ENCODE measurements around the gene TMEM38A.
"Not testable (repeated sequence)": the region's sequence is repeated elsewhere in the genome, so short reads cannot be mapped to it uniquely, and the experiment has no call there.

The TMEM38A gene

GRCh38 chr19:16673839-16674238 is 12.9 kb downstream of the TMEM38A start:
- in situ Hi-C loops (cut with MboI; ENCODE audit: low sequenced_read_pairs): not testable (repeated sequence)

- in situ Hi-C loops (cut with MboI; ENCODE audit: low sequenced_read_pairs): no loop called here
These were observed 15.3 kb downstream of the TMEM38A start for GRCh38 chr19:16676101-16676798.

- in situ Hi-C loops (cut with MboI; ENCODE audit: low sequenced_read_pairs): no loop called here
These were observed 16.1 kb downstream of the TMEM38A start for GRCh38 chr19:16677055-16677454.

GRCh38 chr19:16678498-16678897 is 17.6 kb downstream of the TMEM38A start:
- in situ Hi-C loops (cut with MboI; ENCODE audit: low sequenced_read_pairs): no loop called here

GRCh38 chr19:16679811-16680210 is 18.9 kb downstream of the TMEM38A start:
- in situ Hi-C loops (cut with MboI; ENCODE audit: low sequenced_read_pairs): no loop called here

- in situ Hi-C loops (cut with MboI; ENCODE audit: low sequenced_read_pairs): no loop called here
These were observed 21.6 kb downstream of the TMEM38A start for GRCh38 chr19:16682539-16682938.

GRCh38 chr19:16684216-16684615 is 23.3 kb downstream of the TMEM38A start:
- in situ Hi-C loops (cut with MboI; ENCODE audit: low sequenced_read_pairs): no loop called here

- in situ Hi-C loops (cut with MboI; ENCODE audit: low sequenced_read_pairs): no loop called here
These were observed 27.1 kb downstream of the TMEM38A start for GRCh38 chr19:16688084-16688483.

GRCh38 chr19:16698914-16699313 is 38.0 kb downstream of the TMEM38A start:
- in situ Hi-C loops (cut with MboI; ENCODE audit: low sequenced_read_pairs): no loop called here

- in situ Hi-C loops (cut with MboI; ENCODE audit: low sequenced_read_pairs): no loop called here
These were observed 41.2 kb downstream of the TMEM38A start for GRCh38 chr19:16702123-16702522.

- in situ Hi-C loops (cut with MboI; ENCODE audit: low sequenced_read_pairs): no loop called here
These were observed 42.7 kb downstream of the TMEM38A start for GRCh38 chr19:16703677-16704076.

GRCh38 chr19:16710870-16711269 is 49.9 kb downstream of the TMEM38A start:
- in situ Hi-C loops (cut with MboI; ENCODE audit: low sequenced_read_pairs): not testable (repeated sequence)

- in situ Hi-C loops (cut with MboI; ENCODE audit: low sequenced_read_pairs): not testable (repeated sequence)
These were observed 51.4 kb downstream of the TMEM38A start for GRCh38 chr19:16712295-16712694.

- in situ Hi-C loops (cut with MboI; ENCODE audit: low sequenced_read_pairs): no loop called here
These were observed 53.9 kb downstream of the TMEM38A start for GRCh38 chr19:16714702-16715287.

GRCh38 chr19:16715611-16716010 is 54.7 kb downstream of the TMEM38A start:
- in situ Hi-C loops (cut with MboI; ENCODE audit: low sequenced_read_pairs): no loop called here

- in situ Hi-C loops (cut with MboI; ENCODE audit: low sequenced_read_pairs): no loop called here
These were observed 60.1 kb downstream of the TMEM38A start for GRCh38 chr19:16721051-16721450.

GRCh38 chr19:16722591-16722990 is 61.7 kb downstream of the TMEM38A start:
- in situ Hi-C loops (cut with MboI; ENCODE audit: low sequenced_read_pairs): no loop called here

GRCh38 chr19:16726916-16727315 is 66.0 kb downstream of the TMEM38A start:
- in situ Hi-C loops (cut with MboI; ENCODE audit: low sequenced_read_pairs): no loop called here

- in situ Hi-C loops (cut with MboI; ENCODE audit: low sequenced_read_pairs): not testable (repeated sequence)
These were observed 74.8 kb downstream of the TMEM38A start for GRCh38 chr19:16735650-16736266.

- in situ Hi-C loops (cut with MboI; ENCODE audit: low sequenced_read_pairs): no loop called here
These were observed 75.8 kb downstream of the TMEM38A start for GRCh38 chr19:16736709-16737108.

- in situ Hi-C loops (cut with MboI; ENCODE audit: low sequenced_read_pairs): no loop called here
These were observed 77.0 kb downstream of the TMEM38A start for GRCh38 chr19:16737911-16738310.

- in situ Hi-C loops (cut with MboI; ENCODE audit: low sequenced_read_pairs): no loop called here
These were observed 78.6 kb downstream of the TMEM38A start for GRCh38 chr19:16739546-16739945.

Data from HL-60/S4 treated with phorbol 12-myristate 13-acetate at 8.2 ng/mL for 4 days and 3 days (cell line).